ENCODE results near the gene ZNF382. TPM values are rescaled to one million over a fixed set of nuclear protein-coding genes. Genes with fewer than 3 reads are reported as not detected.
"Not testable (repeated sequence)": the region's sequence is repeated elsewhere in the genome, so short reads cannot be mapped to it uniquely, and the experiment has no call there.

The ZNF382 gene
- 5.5 TPM for total RNA-seq

GRCh38 chr19:36605101-36605876 is at the start of gene ZNF382:
ZNF382 (plus strand) TSS chr19:36605313; CDS start chr19:36609915, 4,602 bp downstream.
- Histone ChIP-seq H3K4me1 (ENCODE audit: insufficient read depth, low read length) (peaks cover 12% of the 10 kb centered on the region), H3K9me3 (ENCODE audit: low read depth, low read length) (no peaks in the 10 kb centered on the region), H3K4me3 (ENCODE audit: low read length) (peak within 1 kb of the TSS; percentile 59), H3K27me3 (ENCODE audit: insufficient read depth, low read length) (no peaks in the 10 kb centered on the region)

- Histone ChIP-seq H3K4me1 (ENCODE audit: insufficient read depth, low read length) (no peaks in the 10 kb centered on the region), H3K4me3 (ENCODE audit: low read length) (no peak overlapping the region), H3K27me3 (ENCODE audit: insufficient read depth, low read length) (no peaks in the 10 kb centered on the region), H3K9me3 (ENCODE audit: low read depth, low read length) (peaks cover 51% of the 10 kb centered on the region)
Measured at GRCh38 chr19:36564391-36564790, 40.7 kb upstream of the ZNF382 start.

- no peaks in the 10 kb centered on the region for H3K27me3 ChIP-seq (ENCODE audit: insufficient read depth, low read length)
- no peaks in the 10 kb centered on the region for H3K9me3 ChIP-seq (ENCODE audit: low read depth, low read length)
- peaks cover 16% of the 10 kb centered on the region for H3K4me1 ChIP-seq (ENCODE audit: insufficient read depth, low read length)
- H3K4me3 ChIP-seq (ENCODE audit: low read length) = peak overlapping the region; percentile 79
Measured at GRCh38 chr19:36572593-36573019, 32.5 kb upstream of the ZNF382 start.

- H3K4me1 ChIP-seq (ENCODE audit: insufficient read depth, low read length) = peaks cover 16% of the 10 kb centered on the region
- H3K9me3 ChIP-seq (ENCODE audit: low read depth, low read length) = no peaks in the 10 kb centered on the region
- peak within 1 kb of the TSS; percentile 79 for H3K4me3 ChIP-seq (ENCODE audit: low read length)
- no peaks in the 10 kb centered on the region for H3K27me3 ChIP-seq (ENCODE audit: insufficient read depth, low read length)
Measured at GRCh38 chr19:36573020-36573894, 31.9 kb upstream of the ZNF382 start, which contains the start of gene ZNF529. ZNF529 (minus strand) TSS chr19:36573292; CDS start chr19:36572346, 946 bp downstream.

GRCh38 chr19:36573895-36574720 is 31.0 kb upstream of the ZNF382 start:
- peaks cover 16% of the 10 kb centered on the region for H3K4me1 ChIP-seq (ENCODE audit: insufficient read depth, low read length)
- H3K27me3 ChIP-seq (ENCODE audit: insufficient read depth, low read length) = no peaks in the 10 kb centered on the region
- H3K9me3 ChIP-seq (ENCODE audit: low read depth, low read length) = no peaks in the 10 kb centered on the region
- H3K4me3 ChIP-seq (ENCODE audit: low read length) = peak overlapping the region; percentile 79

GRCh38 chr19:36574741-36575140 is 30.4 kb upstream of the ZNF382 start:
- peaks cover 16% of the 10 kb centered on the region for H3K4me1 ChIP-seq (ENCODE audit: insufficient read depth, low read length)
- no peaks in the 10 kb centered on the region for H3K27me3 ChIP-seq (ENCODE audit: insufficient read depth, low read length)
- no peaks in the 10 kb centered on the region for H3K9me3 ChIP-seq (ENCODE audit: low read depth, low read length)
- H3K4me3 ChIP-seq (ENCODE audit: low read length) = no peak overlapping the region

- Histone ChIP-seq H3K27me3 (ENCODE audit: insufficient read depth, low read length) (no peaks in the 10 kb centered on the region), H3K4me1 (ENCODE audit: insufficient read depth, low read length) (peaks cover 11% of the 10 kb centered on the region), H3K4me3 (ENCODE audit: low read length) (no peak overlapping the region), H3K9me3 (ENCODE audit: low read depth, low read length) (peaks cover 21% of the 10 kb centered on the region)
Measured at GRCh38 chr19:36577271-36577996, 27.7 kb upstream of the ZNF382 start.

GRCh38 chr19:36579255-36579654 is 25.9 kb upstream of the ZNF382 start:
- Histone ChIP-seq H3K9me3 (ENCODE audit: low read depth, low read length) (peaks cover 21% of the 10 kb centered on the region), H3K4me3 (ENCODE audit: low read length) (no peak overlapping the region), H3K4me1 (ENCODE audit: insufficient read depth, low read length) (peaks cover 3% of the 10 kb centered on the region), H3K27me3 (ENCODE audit: insufficient read depth, low read length) (no peaks in the 10 kb centered on the region)

GRCh38 chr19:36602681-36603080 is 2.4 kb upstream of the ZNF382 start:
- H3K27me3 ChIP-seq (ENCODE audit: insufficient read depth, low read length); H3K4me3 ChIP-seq (ENCODE audit: low read length); H3K9me3 ChIP-seq (ENCODE audit: low read depth, low read length): not testable (repeated sequence)
- H3K4me1 ChIP-seq (ENCODE audit: insufficient read depth, low read length) = peaks cover 12% of the 10 kb centered on the region

- Histone ChIP-seq H3K9me3 (ENCODE audit: low read depth, low read length) (no peaks in the 10 kb centered on the region), H3K4me3 (ENCODE audit: low read length) (peak overlapping the region; percentile 59), H3K4me1 (ENCODE audit: insufficient read depth, low read length) (peaks cover 12% of the 10 kb centered on the region), H3K27me3 (ENCODE audit: insufficient read depth, low read length) (no peaks in the 10 kb centered on the region)
Measured at GRCh38 chr19:36604656-36605100, 435 bp upstream of the ZNF382 start.

- H3K4me3 ChIP-seq (ENCODE audit: low read length) = peak overlapping the region; percentile 59
- H3K27me3 ChIP-seq (ENCODE audit: insufficient read depth, low read length) = no peaks in the 10 kb centered on the region
- peaks cover 12% of the 10 kb centered on the region for H3K4me1 ChIP-seq (ENCODE audit: insufficient read depth, low read length)
- H3K9me3 ChIP-seq (ENCODE audit: low read depth, low read length) = no peaks in the 10 kb centered on the region
Measured at GRCh38 chr19:36605877-36606478, 865 bp downstream of the ZNF382 start.

GRCh38 chr19:36627057-36627456 is 21.9 kb downstream of the ZNF382 start:
- peaks cover 71% of the 10 kb centered on the region for H3K9me3 ChIP-seq (ENCODE audit: low read depth, low read length)
- no peaks in the 10 kb centered on the region for H3K4me1 ChIP-seq (ENCODE audit: insufficient read depth, low read length)
- H3K4me3 ChIP-seq (ENCODE audit: low read length) = no peak overlapping the region
- H3K27me3 ChIP-seq (ENCODE audit: insufficient read depth, low read length) = no peaks in the 10 kb centered on the region

- Histone ChIP-seq H3K4me1 (ENCODE audit: insufficient read depth, low read length) (no peaks in the 10 kb centered on the region), H3K4me3 (ENCODE audit: low read length) (no peak overlapping the region), H3K27me3 (ENCODE audit: insufficient read depth, low read length) (no peaks in the 10 kb centered on the region), H3K9me3 (ENCODE audit: low read depth, low read length) (peaks cover 86% of the 10 kb centered on the region)
Measured at GRCh38 chr19:36635342-36635741, 30.2 kb downstream of the ZNF382 start.

Measured in mononuclear cell (primary cell).